Medulla oblongata (tissue), 1 donor: Measurements from ENCODE around the gene UBE2L5.
"Not testable (repeated sequence)": the region's sequence is repeated elsewhere in the genome, so short reads cannot be mapped to it uniquely, and the experiment has no call there.

ENCODE experiments used
- DNase-seq: peaks from one replicate; pipeline ENCODE4 v3.0.0-alpha.2; 2015; ENCODE audit errors: extremely low spot score

Gene UBE2L5

DNA sequence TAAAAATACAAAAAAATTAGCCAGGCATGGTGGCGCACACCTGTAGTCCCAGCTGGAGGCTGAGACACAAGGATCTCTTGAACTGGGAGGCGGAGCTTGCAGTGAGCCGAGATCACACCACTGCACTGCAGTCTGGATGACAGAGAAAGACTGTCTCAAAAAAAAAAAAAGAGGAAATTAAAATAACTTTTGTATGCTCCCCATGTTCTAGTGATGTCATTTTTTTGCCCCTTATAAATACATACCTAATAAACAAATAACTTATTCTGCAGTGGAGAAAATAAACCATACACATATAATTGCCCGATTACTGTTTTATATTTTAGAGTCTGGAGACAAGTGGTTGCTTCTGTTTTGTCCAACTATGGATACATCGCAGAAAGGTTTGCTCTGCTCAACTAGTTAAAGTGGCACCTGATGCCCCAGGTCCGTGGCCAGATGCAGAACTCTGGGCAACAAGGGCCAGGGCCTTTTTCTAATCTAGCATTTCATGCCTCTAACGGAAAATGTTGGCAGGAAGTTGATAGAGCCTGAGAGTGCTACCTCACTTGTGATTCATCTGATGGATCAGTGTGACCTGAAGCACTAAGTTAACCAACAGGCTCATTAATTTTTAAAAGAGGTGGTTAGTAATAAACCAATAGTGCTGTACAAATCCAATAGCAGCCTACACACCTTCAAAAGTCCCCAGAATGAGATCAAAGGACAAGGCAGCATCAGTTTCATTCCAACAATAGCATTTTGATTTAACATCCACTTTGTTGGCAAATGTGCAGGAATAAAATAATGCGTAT is 18.8 kb downstream of the UBE2L5 start:
- no peak for DNase-seq

DNA sequence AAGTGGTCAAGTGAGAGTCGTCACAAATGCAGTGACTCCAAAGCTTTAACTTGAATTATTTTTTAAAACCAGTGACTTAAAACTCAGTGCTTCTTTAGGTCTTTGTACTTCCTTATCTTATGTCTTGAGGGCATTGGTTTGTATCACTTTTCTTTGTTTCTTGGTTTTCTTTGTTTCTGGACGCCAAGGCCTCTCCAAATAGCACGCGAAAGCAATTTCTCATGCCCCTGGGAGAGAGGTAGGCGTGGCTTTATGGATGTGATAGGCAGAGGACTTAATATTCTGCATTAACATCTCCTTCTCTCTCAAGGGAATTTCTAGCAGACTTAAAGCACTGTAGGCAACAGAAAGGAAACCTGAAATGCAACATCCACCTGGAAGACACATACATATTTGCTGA is 20.6 kb downstream of the UBE2L5 start:
- DNase-seq, result no peak

DNA sequence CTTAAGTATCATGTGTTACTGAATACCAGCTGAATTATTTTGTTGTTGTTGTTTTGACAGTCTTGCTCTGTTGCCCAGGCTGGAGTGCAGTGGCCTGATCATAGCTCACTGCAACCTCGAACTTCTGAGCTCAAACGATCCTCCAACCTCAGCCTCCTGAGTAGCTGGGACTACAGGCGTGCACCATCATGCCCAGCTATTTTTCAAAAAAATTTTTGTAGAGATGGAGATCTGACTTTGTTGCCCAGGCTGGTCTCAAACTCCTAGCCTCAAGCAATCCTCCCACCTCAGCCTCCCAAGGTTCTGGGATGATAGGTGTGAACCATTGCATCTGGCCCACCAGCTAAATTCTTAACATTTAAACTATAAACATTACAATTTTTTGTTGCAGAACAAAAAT is 21.2 kb downstream of the UBE2L5 start:
- not testable (repeated sequence) for DNase-seq

GRCh38 chr13:30443957-30444404 is 21.7 kb downstream of the UBE2L5 start:
- no peak for DNase-seq

DNA sequence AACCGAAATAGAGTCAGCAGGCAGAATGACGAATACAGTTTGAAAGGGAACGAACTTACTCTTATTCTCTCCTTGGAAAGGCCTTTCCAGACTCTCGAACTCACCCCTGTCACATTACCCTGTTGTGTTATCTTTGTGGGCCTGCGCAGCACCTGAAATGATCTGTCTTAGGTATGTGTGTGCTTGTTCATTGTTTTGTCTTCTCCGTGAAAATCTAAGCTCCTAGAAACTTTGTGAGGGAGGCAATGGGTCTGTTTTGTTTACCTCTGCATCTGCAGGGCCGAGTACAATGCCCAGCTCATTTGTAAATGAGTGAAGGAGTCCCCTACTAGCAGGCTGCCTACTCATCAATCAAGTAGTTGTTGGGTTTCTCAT is 23.8 kb downstream of the UBE2L5 start:
- DNase-seq, result no peak

DNA sequence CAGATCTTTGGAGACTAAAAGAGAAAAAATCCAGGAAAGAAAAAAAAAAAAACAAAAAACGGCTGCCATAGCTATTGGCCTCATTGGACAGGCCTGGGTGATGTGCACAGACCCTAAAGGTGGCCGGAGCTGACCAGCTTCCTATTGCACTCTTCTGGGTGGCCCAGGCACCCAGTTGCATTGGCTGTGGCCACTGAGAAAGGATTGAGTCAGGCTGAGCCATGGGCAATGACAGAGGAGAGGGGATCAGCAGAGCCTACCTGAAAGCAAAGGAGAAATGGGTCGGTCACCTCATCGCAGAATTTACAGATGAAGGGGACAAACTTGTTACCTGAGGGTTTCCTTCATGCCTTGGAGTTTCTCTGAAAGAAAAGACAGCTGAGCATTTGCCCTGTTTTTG is 26.1 kb downstream of the UBE2L5 start:
- DNase-seq, result no peak

- no peak for DNase-seq
These were observed 27.8 kb downstream of the UBE2L5 start for GRCh38 chr13:30450066-30450465.

DNA sequence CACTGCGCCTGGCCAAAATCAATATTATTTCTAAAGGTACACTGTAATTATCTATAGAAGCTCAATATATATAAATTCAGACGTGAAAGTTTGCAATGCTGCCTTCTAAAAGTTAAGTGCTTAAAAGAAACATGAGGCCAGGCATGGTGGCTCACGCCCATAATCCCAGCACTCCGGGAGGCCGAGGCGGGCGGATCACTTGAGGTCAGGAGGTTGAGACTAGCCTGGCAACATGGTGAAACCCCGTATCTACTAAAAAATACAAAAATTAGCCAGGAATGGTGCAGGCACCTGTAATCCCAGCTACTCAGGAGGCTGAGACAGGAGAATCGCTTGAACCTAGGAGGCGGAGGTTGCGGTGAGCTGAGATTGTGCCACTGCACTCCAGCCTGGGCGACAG is 29.2 kb downstream of the UBE2L5 start:
- not testable (repeated sequence) for DNase-seq

DNA sequence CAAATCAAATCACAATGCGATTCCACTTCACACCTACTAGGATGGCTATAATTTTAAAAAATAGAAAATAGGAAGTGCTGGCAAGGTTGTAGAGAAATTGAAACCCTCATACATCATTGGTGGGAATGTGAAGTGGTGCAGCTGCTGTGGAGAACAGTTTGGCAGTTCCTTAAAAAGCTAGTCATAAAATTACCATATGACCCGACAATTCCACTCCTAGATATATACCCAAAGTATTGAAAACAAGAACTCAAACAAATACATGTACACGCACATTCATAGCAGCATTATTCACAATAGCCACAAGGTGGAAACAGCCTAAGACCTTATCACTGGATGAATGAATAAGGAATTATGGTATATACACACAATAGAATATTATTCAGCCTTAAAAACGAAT is 31.4 kb downstream of the UBE2L5 start:
- no peak for DNase-seq

- DNase-seq, result no peak
These were observed 32.7 kb downstream of the UBE2L5 start for GRCh38 chr13:30454991-30455390.

DNA sequence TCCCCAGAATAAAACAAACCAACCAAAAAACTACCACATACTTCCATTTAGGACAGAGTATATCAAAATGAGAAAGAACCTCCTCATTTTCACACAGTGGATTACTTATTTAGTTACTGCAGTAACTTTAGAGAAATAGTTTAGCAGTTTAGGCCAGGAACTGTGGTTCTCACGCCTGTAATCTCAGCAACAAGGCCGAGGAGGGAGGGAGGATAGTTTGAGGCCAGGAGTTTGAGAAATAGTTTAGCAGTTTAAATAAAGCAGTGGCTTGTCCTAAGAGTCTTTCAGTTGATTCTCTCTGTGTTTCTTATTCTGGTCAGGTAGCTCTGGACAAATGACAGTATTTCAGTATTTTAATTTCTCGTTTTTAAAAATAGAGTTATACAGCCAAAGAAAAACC is 34.0 kb downstream of the UBE2L5 start:
- DNase-seq, result no peak

DNA sequence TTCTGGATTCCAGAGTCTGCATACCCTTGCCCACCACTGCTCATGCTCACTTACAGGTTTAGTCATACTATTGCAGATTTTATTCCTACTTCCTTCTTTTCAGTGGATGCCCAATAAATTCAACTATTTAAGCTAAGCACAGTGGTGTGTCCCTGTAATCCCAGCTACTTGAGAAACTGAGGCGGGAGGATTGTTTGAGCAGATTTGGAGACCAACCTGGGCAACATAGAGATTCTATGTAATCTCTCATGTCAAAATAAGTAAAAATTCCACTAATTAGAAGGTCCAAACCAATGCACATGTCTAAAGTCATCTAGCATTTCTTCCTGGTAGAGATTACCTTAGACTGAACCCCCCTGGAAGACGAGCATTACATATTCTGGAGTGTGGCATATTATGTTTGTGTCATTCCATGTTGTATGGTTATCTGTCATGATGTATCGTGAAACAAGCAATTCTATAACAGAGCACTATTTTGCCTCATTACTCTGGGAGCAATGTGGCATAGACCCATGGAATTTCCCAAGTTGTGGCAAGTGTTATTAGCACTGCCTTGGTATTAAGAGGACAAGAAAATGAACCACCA is 35.1 kb downstream of the UBE2L5 start:
- DNase-seq, result no peak

GRCh38 chr13:30461279-30462066 is 39.2 kb downstream of the UBE2L5 start:
- DNase-seq, result peak; percentile 68

- DNase-seq, result peak; percentile 70
These were observed 41.6 kb downstream of the UBE2L5 start for GRCh38 chr13:30463787-30464495.

- peak; percentile 81 for DNase-seq
These were observed 42.4 kb downstream of the UBE2L5 start for GRCh38 chr13:30464496-30465342.

DNA sequence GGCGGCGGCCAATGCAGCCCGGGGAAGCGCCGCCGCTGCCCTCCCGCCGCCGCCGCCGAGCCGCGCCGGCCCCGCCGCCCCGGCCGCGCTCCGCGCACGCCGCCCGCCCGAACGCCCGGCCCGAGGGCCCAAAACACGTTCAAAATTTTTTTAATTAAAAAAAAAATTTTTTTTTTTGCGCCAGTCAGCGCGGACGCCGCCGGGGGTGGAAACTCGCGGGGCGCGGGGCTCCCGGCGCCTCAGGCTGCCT is 43.0 kb downstream of the UBE2L5 start:
- no peak for DNase-seq

DNA sequence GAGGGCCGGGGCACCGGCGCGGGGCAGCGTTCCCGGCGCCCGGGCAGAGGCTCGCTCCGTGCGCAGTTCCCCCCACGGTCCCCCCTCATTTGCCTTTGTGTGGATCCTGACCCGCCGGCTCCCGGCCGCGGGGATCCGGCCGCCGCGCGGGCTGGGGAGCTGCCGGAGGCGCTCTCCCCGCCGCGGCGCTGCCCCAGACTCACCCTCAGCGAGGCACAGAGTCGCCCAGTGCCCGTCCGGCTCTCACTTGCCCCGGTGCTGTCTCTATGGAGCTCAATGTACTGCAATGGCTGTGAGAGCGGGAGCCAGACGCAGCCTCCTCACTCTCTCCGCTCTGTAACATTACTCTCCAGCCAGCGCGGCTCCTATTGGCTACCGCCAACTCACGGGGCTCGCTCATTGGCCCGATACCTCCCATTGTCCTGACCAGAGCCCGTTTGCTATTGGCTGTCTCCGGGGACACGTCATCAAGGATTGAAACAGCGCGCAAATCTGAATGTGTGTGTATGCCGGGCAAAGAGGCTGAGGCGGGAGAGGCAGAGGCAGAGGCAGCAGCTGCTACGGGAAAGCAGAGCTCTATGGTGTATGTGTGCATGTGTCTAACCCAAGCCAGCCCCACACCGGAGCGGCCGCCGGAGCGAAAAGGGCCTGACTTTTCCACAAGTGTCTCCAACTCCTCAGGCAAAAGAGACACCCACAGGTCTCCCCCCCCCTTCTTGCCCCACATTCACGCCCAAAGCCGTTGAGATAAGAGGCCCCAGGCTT is 43.5 kb downstream of the UBE2L5 start, which contains the start of gene HMGB1:
Gene HMGB1 (minus strand): TSS at position 344 of the 765 bp plus-strand sequence. CDS start 2,256 bp downstream, outside the sequence.
- peak; percentile 99 for DNase-seq

- no peak for DNase-seq
These were observed 44.0 kb downstream of the UBE2L5 start for GRCh38 chr13:30466358-30466714.

DNA sequence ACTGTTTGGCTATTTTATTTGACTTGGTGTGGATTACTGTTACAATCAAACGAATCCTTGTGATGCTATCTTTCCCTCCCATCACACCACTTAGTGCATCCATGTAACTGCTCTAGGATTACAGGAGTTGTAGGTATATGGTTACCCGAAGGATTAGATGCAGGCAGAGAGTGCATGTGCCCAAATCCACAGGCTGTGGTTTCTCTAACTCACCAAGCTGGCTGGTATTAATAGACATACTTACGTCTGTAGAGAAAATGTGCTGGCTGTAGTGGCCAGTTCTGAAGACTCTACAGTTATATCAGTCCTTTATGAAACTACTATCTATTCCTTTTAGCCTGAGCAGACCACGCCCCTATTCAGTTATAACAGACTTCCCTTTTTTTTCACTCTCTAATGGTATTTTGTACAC is 44.6 kb downstream of the UBE2L5 start:
- no peak for DNase-seq

DNA sequence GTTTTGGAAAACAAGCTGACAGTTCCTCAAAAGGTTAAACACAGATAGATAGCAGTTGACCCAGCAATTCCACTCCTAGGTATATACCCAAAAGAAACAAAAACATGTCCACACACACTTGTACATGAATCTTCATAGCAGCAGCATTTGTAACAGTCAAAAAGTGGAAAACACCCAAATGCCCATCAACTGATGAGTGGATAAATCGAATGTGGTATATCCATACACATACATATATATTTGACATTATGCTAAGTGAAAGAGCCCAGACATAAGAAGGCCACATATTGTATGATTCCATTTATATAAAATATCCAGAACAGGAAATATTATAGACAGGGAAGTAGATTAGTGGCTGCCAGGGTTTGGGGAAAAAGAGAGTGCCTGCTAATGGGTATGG is 51.4 kb downstream of the UBE2L5 start:
- no peak for DNase-seq
